CD8-positive, alpha-beta memory T cell (primary cell): ENCODE results near the gene HECTD4. TPM values are rescaled to one million over a fixed set of nuclear protein-coding genes. Genes with fewer than 3 reads are reported as not detected.
"Not testable (repeated sequence)": the region's sequence is repeated elsewhere in the genome, so short reads cannot be mapped to it uniquely, and the experiment has no call there.

Experiments
- CTCF ChIA-PET: fragments of 350-600 bp; sonication (Branson Sonifier 250); formaldehyde crosslinking; loops from one replicate; lab custom pipeline; 2021; ENCODE audit warnings: antibody characterized with exemption; lab: Charles Lee
- POLR2A ChIA-PET: fragments of 350-600 bp; sonication (Branson Sonifier 250); formaldehyde crosslinking; loops from one replicate; lab custom pipeline; 2021; ENCODE audit warnings: antibody characterized with exemption; lab: Charles Lee
- DNase-seq, 5 donors: peaks; one replicate each; pipeline versions ENCODE4 v3.0.0 to v3.0.0-alpha.2; 2020 to 2022; ENCODE audit warnings: mixed read lengths in 1 of 5
- H3K27ac ChIP-seq: one replicate; pipeline ENCODE4 v1.7.0; 2013; ENCODE audit warnings: low read depth, mild to moderate bottlenecking, low read length, moderate library complexity
- H3K27me3 ChIP-seq: 2 replicates; pipeline ENCODE4 v1.7.0; 2013; ENCODE audit warnings: low read length, mild to moderate bottlenecking; ENCODE audit not compliant: insufficient read depth, poor library complexity, severe bottlenecking
- H3K36me3 ChIP-seq: 2 replicates; pipeline ENCODE4 v1.7.0; 2013; ENCODE audit warnings: mild to moderate bottlenecking, low read length, moderate library complexity; ENCODE audit not compliant: insufficient read depth
- H3K4me1 ChIP-seq: 2 replicates; pipeline ENCODE4 v1.7.0; 2013; ENCODE audit warnings: mild to moderate bottlenecking, low read length, moderate library complexity; ENCODE audit not compliant: insufficient read depth
- H3K4me3 ChIP-seq: 2 replicates; pipeline ENCODE4 v1.7.0; 2013; ENCODE audit warnings: mild to moderate bottlenecking, low read length
- H3K9me3 ChIP-seq: 2 replicates; pipeline ENCODE4 v1.7.0; 2013; ENCODE audit warnings: mild to moderate bottlenecking, low read length
- H3K27ac Mint-ChIP-seq, 8 donors: one replicate each; pipeline ENCODE4 v1.8.0; 2020 to 2021; ENCODE audit warnings: mixed read lengths in 8 of 8, mild to moderate bottlenecking in 6 of 8, inconsistent platforms in 3 of 8, moderate library complexity in 3 of 8
- H3K27me3 Mint-ChIP-seq, 2 donors: one replicate each; pipeline ENCODE4 v1.8.0; 2020 to 2021; ENCODE audit warnings: mixed read lengths in 2 of 2, mild to moderate bottlenecking in 1 of 2, moderate library complexity in 1 of 2
- H3K36me3 Mint-ChIP-seq, 3 donors: one replicate each; pipeline ENCODE4 v1.8.0; 2020 to 2021; ENCODE audit warnings: mixed read lengths in 3 of 3, inconsistent platforms in 1 of 3, mild to moderate bottlenecking in 1 of 3
- H3K4me1 Mint-ChIP-seq, 3 donors: one replicate each; pipeline ENCODE4 v1.8.0; 2020 to 2021; ENCODE audit warnings: mixed read lengths in 3 of 3, inconsistent platforms in 1 of 3, mild to moderate bottlenecking in 1 of 3
- H3K4me3 Mint-ChIP-seq, 7 donors: one replicate each; pipeline ENCODE4 v1.8.0; 2020 to 2021; ENCODE audit warnings: mixed read lengths in 7 of 7, mild to moderate bottlenecking in 6 of 7, moderate library complexity in 4 of 7, inconsistent platforms in 2 of 7
- H3K9me3 Mint-ChIP-seq, 5 donors: one replicate each; pipeline ENCODE4 v1.8.0; 2020 to 2022; ENCODE audit warnings: mixed read lengths in 5 of 5, mild to moderate bottlenecking in 3 of 5, moderate library complexity in 2 of 5, inconsistent platforms in 1 of 5
- polyA plus RNA-seq: library from polyadenylated mRNA; unstranded; fragments of 300-500 nt; fragmentation: Illumina TruSeq; gene quantifications from one replicate; pipeline ENCODE4 v1.2.3, GENCODE V29; 2021
- total RNA-seq, 2 experiments: library from RNA; stranded (reverse); gene quantifications; one replicate each; pipeline ENCODE4 v1.2.3, GENCODE V29; 2021

HECTD4 gene
- total and polyA plus RNA-seq, 3 experiments from 2014 or later: 3.1 to 32.8 (median 29.7) TPM

- H3K4me1 Mint-ChIP-seq: peaks cover 10 to 25% (median 17%) of the 10 kb centered on the region in 3 donors
- ChIA-PET CTCF (no interaction called here), POLR2A (no interaction called here)
- H3K4me3 ChIP-seq: no peak overlapping the region
- peaks cover 2% of the 10 kb centered on the region for H3K4me1 ChIP-seq
- no peak overlapping the region for H3K27ac ChIP-seq
- H3K9me3 ChIP-seq: no peaks in the 10 kb centered on the region
- no peaks in the 10 kb centered on the region for H3K27me3 ChIP-seq
- H3K27me3 Mint-ChIP-seq: no peaks in the 10 kb centered on the region
- DNase-seq: no peak
- no peak overlapping the region for H3K4me3 Mint-ChIP-seq
- H3K36me3 Mint-ChIP-seq: peaks cover 0 to 7% (median 1%) of the 10 kb centered on the region in 3 donors
- no peaks in the 10 kb centered on the region for H3K36me3 ChIP-seq
- no peak overlapping the region for H3K27ac Mint-ChIP-seq
- no peaks in the 10 kb centered on the region for H3K9me3 Mint-ChIP-seq
Measured at GRCh38 chr12:112359290-112359689, 22.9 kb downstream of the HECTD4 start.

- peaks cover 3% of the 10 kb centered on the region for H3K4me1 ChIP-seq
- no peaks in the 10 kb centered on the region for H3K36me3 ChIP-seq
- no peak overlapping the region for H3K27ac ChIP-seq
- ChIA-PET POLR2A (no interaction called here), CTCF (no interaction called here)
- no peaks in the 10 kb centered on the region for H3K9me3 ChIP-seq
- no peaks in the 10 kb centered on the region for H3K9me3 Mint-ChIP-seq
- H3K4me3 ChIP-seq: no peak overlapping the region
- peaks cover 11 to 36% (median 22%) of the 10 kb centered on the region in 3 donors for H3K4me1 Mint-ChIP-seq
- peak overlapping the region in 2 of 8 donors; percentile 2 to 51 for H3K27ac Mint-ChIP-seq
- no peak overlapping the region for H3K4me3 Mint-ChIP-seq
- no peak for DNase-seq
- H3K36me3 Mint-ChIP-seq: peaks cover 0 to 7% (median 1%) of the 10 kb centered on the region in 3 donors
- no peaks in the 10 kb centered on the region for H3K27me3 ChIP-seq
- no peaks in the 10 kb centered on the region for H3K27me3 Mint-ChIP-seq
Measured at GRCh38 chr12:112357214-112357613, 25.0 kb downstream of the HECTD4 start.

- H3K36me3 ChIP-seq: no peaks in the 10 kb centered on the region
- Mint-ChIP-seq H3K36me3 (no peaks in the 10 kb centered on the region), H3K4me1 (peaks cover 11 to 47% (median 30%) of the 10 kb centered on the region in 3 donors), H3K9me3 (no peaks in the 10 kb centered on the region), H3K27ac (no peak overlapping the region), H3K4me3 (no peak overlapping the region), H3K27me3 (no peaks in the 10 kb centered on the region)
- CTCF ChIA-PET: interaction anchor here (1.1 to 1.2 kb wide), 2 partner anchors 10 to 646 kb away, joined by 3 read pairs; no protein-coding TSS in a partner anchor
- H3K4me3 ChIP-seq: no peak overlapping the region
- H3K9me3 ChIP-seq: no peaks in the 10 kb centered on the region
- H3K27ac ChIP-seq: no peak overlapping the region
- peaks cover 3% of the 10 kb centered on the region for H3K4me1 ChIP-seq
- H3K27me3 ChIP-seq: no peaks in the 10 kb centered on the region
- DNase-seq: no peak
- POLR2A ChIA-PET: no interaction called here
Measured at GRCh38 chr12:112354399-112354798, 27.8 kb downstream of the HECTD4 start.

GRCh38 chr12:112353393-112353792 lies 28.8 kb downstream of the HECTD4 start:
- Histone ChIP-seq H3K4me1 (peaks cover 3% of the 10 kb centered on the region), H3K27me3 (no peaks in the 10 kb centered on the region), H3K36me3 (no peaks in the 10 kb centered on the region), H3K4me3 (no peak overlapping the region), H3K9me3 (no peaks in the 10 kb centered on the region), H3K27ac (no peak overlapping the region)
- DNase-seq: no peak
- ChIA-PET POLR2A (no interaction called here), CTCF (interaction anchor here (1.1 kb wide), 1 partner anchor 645 kb away, joined by 3 read pairs; no protein-coding TSS in a partner anchor)
- Mint-ChIP-seq H3K4me1 (peaks cover 12 to 46% (median 28%) of the 10 kb centered on the region in 3 donors), H3K4me3 (no peak overlapping the region), H3K9me3 (no peaks in the 10 kb centered on the region), H3K36me3 (no peaks in the 10 kb centered on the region), H3K27me3 (no peaks in the 10 kb centered on the region), H3K27ac (peak overlapping the region in 3 of 8 donors; percentile 11 to 33 (median 12))

GRCh38 chr12:112352921-112353320 lies 29.3 kb downstream of the HECTD4 start:
- H3K4me1 ChIP-seq: peaks cover 3% of the 10 kb centered on the region
- no peaks in the 10 kb centered on the region for H3K27me3 ChIP-seq
- H3K36me3 Mint-ChIP-seq: no peaks in the 10 kb centered on the region
- DNase-seq: no peak
- H3K27ac ChIP-seq: no peak overlapping the region
- peak overlapping the region in 3 of 8 donors; percentile 33 to 56 (median 48) for H3K27ac Mint-ChIP-seq
- H3K27me3 Mint-ChIP-seq: no peaks in the 10 kb centered on the region
- H3K36me3 ChIP-seq: no peaks in the 10 kb centered on the region
- H3K9me3 Mint-ChIP-seq: no peaks in the 10 kb centered on the region
- no peak overlapping the region for H3K4me3 Mint-ChIP-seq
- no peaks in the 10 kb centered on the region for H3K9me3 ChIP-seq
- POLR2A ChIA-PET: no interaction called here
- no peak overlapping the region for H3K4me3 ChIP-seq
- CTCF ChIA-PET: no interaction called here
- H3K4me1 Mint-ChIP-seq: peaks cover 14 to 48% (median 27%) of the 10 kb centered on the region in 3 donors

- Histone ChIP-seq H3K27me3 (no peaks in the 10 kb centered on the region), H3K4me3 (no peak overlapping the region), H3K27ac (no peak overlapping the region), H3K36me3 (no peaks in the 10 kb centered on the region), H3K4me1 (peaks cover 3% of the 10 kb centered on the region), H3K9me3 (no peaks in the 10 kb centered on the region)
- Mint-ChIP-seq H3K27me3 (no peaks in the 10 kb centered on the region), H3K27ac (peak overlapping the region in 1 of 8 donors; percentile 70), H3K36me3 (no peaks in the 10 kb centered on the region), H3K4me3 (no peak overlapping the region), H3K9me3 (no peaks in the 10 kb centered on the region), H3K4me1 (peaks cover 22 to 54% (median 31%) of the 10 kb centered on the region in 3 donors)
- DNase-seq: no peak
- POLR2A ChIA-PET: no interaction called here
- CTCF ChIA-PET: no interaction called here
Measured at GRCh38 chr12:112350593-112351592, 31.3 kb downstream of the HECTD4 start.

DNA sequence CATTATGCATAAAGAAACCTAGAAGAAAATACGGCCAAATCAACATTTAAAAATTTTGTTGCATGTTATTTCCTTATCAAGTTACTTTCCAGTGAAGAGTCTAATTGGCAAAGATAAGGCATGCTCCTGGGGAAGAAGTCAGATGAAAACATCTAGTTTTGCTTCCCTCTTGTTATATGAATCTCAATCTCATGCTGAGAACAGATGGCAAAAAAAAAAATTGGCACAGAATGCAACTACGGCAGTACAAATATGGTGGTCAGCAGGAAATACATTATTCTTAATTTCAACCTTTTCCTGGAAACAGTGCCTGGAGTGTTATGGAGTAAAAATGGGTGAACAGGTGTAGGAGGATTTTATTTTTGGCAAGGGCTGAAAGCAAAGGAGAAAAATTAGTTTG lies 32.8 kb downstream of the HECTD4 start:
- H3K9me3 ChIP-seq: no peaks in the 10 kb centered on the region
- ChIA-PET POLR2A (no interaction called here), CTCF (no interaction called here)
- DNase-seq: no peak
- no peaks in the 10 kb centered on the region for H3K27me3 Mint-ChIP-seq
- no peak overlapping the region for H3K4me3 ChIP-seq
- H3K4me1 Mint-ChIP-seq: peaks cover 34 to 66% (median 40%) of the 10 kb centered on the region in 3 donors
- H3K4me1 ChIP-seq: peaks cover 2% of the 10 kb centered on the region
- H3K36me3 ChIP-seq: no peaks in the 10 kb centered on the region
- no peak overlapping the region for H3K27ac ChIP-seq
- H3K36me3 Mint-ChIP-seq: no peaks in the 10 kb centered on the region
- no peaks in the 10 kb centered on the region for H3K9me3 Mint-ChIP-seq
- H3K27me3 ChIP-seq: no peaks in the 10 kb centered on the region
- peak overlapping the region in 1 of 8 donors; percentile 78 for H3K27ac Mint-ChIP-seq
- H3K4me3 Mint-ChIP-seq: no peak overlapping the region

DNA sequence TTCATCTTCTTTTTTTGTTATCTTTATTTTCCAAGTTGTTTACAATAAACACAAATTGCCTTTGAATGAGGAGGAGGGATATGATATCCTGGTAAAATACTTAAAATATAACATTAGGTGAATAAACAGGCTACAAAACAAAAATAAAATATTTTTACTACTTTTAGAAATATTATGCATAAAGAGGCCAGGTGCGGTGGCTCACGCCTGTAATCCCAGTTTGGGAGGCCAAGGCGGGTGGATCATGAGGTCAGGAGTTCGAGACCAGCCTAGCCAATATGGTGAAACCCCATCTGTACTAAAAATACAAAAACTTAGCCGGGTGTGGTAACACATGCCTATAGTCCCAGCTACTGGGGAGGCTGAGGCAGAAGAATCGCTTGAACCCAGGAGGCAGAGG lies 33.3 kb downstream of the HECTD4 start:
- H3K27ac ChIP-seq, H3K4me3 Mint-ChIP-seq, H3K27me3 Mint-ChIP-seq, H3K27ac Mint-ChIP-seq, H3K9me3 Mint-ChIP-seq, POLR2A ChIA-PET, H3K36me3 ChIP-seq, H3K36me3 Mint-ChIP-seq, H3K4me3 ChIP-seq, H3K9me3 ChIP-seq, CTCF ChIA-PET, H3K27me3 ChIP-seq, DNase-seq, H3K4me1 ChIP-seq: not testable (repeated sequence)
- peaks cover 36 to 66% (median 40%) of the 10 kb centered on the region in 3 donors for H3K4me1 Mint-ChIP-seq
